ENCODE measurements around the gene KRI1. TPM values are rescaled to one million over a fixed set of nuclear protein-coding genes. Genes with fewer than 3 reads are reported as not detected.
"Not testable (repeated sequence)": the region's sequence is repeated elsewhere in the genome, so short reads cannot be mapped to it uniquely, and the experiment has no call there.

Gene KRI1
- total RNA-seq, 2 donors from 2014 or later = 14.4 to 37.7 TPM

DNA sequence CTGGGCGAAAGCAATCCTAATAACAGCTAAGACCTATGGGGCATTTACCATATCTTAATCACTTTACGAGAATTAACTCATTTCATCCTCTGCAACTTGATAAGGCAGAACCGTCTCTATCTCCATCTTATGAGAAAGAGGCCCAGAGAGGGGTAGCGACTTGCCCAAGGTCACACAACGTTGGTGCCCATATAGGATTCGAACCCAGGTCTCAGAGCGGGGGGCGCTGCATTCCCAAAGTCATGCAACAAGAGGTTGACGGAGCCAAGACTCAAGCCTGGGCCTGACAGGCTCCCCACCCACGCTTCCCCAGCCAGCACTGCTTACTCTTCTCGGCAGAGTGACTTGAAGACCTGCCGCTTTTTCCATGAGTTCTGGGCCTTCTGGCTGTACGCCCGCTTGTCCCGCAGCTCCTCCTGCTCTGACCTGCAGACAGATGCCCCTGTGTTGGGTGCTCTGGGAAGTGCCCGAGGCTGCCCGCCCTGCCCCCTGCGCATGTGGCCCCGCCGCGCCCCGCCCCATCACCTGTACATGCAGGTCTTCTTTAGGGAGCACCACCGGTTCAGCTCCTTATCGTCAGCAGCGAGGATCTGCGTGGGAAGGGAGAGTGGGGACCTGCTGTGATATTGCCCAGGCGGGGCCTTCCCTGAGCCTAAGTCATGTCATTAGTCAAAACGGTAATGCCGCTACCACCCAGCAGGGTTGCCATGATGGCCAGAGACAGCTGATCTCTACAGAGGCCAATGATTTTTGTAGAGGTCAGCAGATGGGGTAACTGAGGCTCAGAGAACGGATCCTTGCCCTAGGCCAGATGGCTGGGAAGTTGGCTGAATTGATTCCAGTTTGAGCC is 10.8 kb downstream of the KRI1 start:
- Histone ChIP-seq H3K4me1 (ENCODE audit: control insufficient read depth in 1 of 2, low read depth in 2 of 2) (no peaks in the 10 kb centered on the region), H3K27me3 (replicated peaks; ENCODE audit: insufficient read depth) (no peaks in the 10 kb centered on the region), H3K9me3 (no peaks in the 10 kb centered on the region), H3K36me3 (peaks cover 60% of the 10 kb centered on the region), H3K4me3 (no peak overlapping the region), H3K27ac (no peak overlapping the region)
- ATAC-seq (ENCODE audit: insufficient number of reproducible peaks, low FRiP score, low read depth) = no peak
- DNase-seq (ENCODE audit: low spot score) = no peak
- TF ChIP-seq CTCF (IDR thresholded peaks at IDR 0.05) = no peak

GRCh38 chr19:10553943-10554381 is 11.8 kb downstream of the KRI1 start:
- no peak overlapping the region for H3K4me3 ChIP-seq
- H3K27ac ChIP-seq = no peak overlapping the region
- H3K36me3 ChIP-seq = peaks cover 59% of the 10 kb centered on the region
- no peak for ATAC-seq (ENCODE audit: insufficient number of reproducible peaks, low FRiP score, low read depth)
- no peaks in the 10 kb centered on the region for H3K9me3 ChIP-seq
- H3K4me1 ChIP-seq (ENCODE audit: control insufficient read depth in 1 of 2, low read depth in 2 of 2) = no peaks in the 10 kb centered on the region
- DNase-seq (ENCODE audit: low spot score) = no peak
- no peaks in the 10 kb centered on the region for H3K27me3 ChIP-seq (replicated peaks; ENCODE audit: insufficient read depth)
- TF ChIP-seq CTCF (IDR thresholded peaks at IDR 0.05) = no peak

- no peaks in the 10 kb centered on the region for H3K9me3 ChIP-seq
- H3K4me3 ChIP-seq = no peak overlapping the region
- TF ChIP-seq CTCF (IDR thresholded peaks at IDR 0.05) = no peak
- no peak for ATAC-seq (ENCODE audit: insufficient number of reproducible peaks, low FRiP score, low read depth)
- peaks cover 57% of the 10 kb centered on the region for H3K36me3 ChIP-seq
- H3K4me1 ChIP-seq (ENCODE audit: control insufficient read depth in 1 of 2, low read depth in 2 of 2) = no peaks in the 10 kb centered on the region
- no peaks in the 10 kb centered on the region for H3K27me3 ChIP-seq (replicated peaks; ENCODE audit: insufficient read depth)
- H3K27ac ChIP-seq = no peak overlapping the region
- DNase-seq (ENCODE audit: low spot score) = no peak
Measured at GRCh38 chr19:10553087-10553667, 12.6 kb downstream of the KRI1 start.

- ATAC-seq (ENCODE audit: insufficient number of reproducible peaks, low FRiP score, low read depth) (no peak), DNase-seq (ENCODE audit: low spot score) (no peak)
- no peaks in the 10 kb centered on the region for H3K9me3 ChIP-seq
- no peak overlapping the region for H3K27ac ChIP-seq
- no peak for TF ChIP-seq CTCF (IDR thresholded peaks at IDR 0.05)
- no peaks in the 10 kb centered on the region for H3K4me1 ChIP-seq (ENCODE audit: control insufficient read depth in 1 of 2, low read depth in 2 of 2)
- H3K27me3 ChIP-seq (replicated peaks; ENCODE audit: insufficient read depth) = no peaks in the 10 kb centered on the region
- H3K36me3 ChIP-seq = peaks cover 51% of the 10 kb centered on the region
- H3K4me3 ChIP-seq = no peak overlapping the region
Measured at GRCh38 chr19:10552510-10553053, 13.2 kb downstream of the KRI1 start.

DNA sequence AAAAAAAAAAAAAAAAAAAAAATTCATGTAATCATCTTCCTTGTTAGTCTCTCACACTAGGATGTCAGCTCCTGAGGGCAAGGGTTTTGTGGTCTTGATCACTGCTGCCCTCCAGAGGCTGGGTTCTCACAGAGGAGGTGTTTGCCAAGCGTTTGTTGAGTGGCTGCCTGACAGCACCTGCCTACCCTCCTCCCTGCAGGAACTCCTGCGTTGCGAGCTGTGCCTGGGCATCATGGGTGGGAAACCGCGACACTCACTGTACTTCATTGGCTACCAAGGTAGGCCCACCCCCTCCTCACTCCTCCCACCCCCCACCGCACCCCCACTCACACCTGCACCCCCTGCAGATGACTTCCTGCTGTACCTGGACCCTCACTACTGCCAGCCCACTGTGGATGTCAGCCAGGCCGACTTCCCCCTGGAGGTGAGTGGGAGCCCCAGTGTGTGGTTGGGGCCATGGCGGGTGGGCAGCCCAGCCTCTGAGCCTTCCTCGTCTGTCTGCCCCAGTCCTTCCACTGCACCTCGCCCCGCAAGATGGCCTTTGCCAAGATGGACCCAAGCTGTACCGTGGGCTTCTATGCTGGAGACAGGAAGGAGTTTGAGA is 14.0 kb downstream of the KRI1 start:
- no peak for ATAC-seq (ENCODE audit: insufficient number of reproducible peaks, low FRiP score, low read depth)
- H3K36me3 ChIP-seq = peaks cover 49% of the 10 kb centered on the region
- DNase-seq (ENCODE audit: low spot score) = no peak

DNA sequence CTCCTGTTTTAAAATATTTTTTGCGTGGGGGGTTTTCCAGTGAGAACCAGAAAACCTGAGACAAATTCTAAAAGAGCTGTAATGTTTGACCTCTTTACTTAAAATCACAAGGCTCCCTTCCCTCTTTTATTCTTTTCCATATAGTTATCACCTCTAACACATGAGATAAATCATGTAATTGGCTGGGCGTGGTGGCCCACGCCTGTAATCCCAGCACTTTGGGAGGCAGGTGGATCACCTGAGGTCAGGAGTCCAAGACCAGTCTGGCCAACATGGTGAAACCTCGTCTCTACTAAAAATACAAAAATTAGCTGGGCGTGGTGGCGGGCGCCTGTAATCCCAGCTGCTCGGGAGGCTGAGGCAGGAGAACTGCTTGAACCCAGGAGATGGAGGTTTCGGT is 14.8 kb downstream of the KRI1 start:
- not testable (repeated sequence) for H3K4me1 ChIP-seq (ENCODE audit: control insufficient read depth in 1 of 2, low read depth in 2 of 2); H3K27me3 ChIP-seq (replicated peaks; ENCODE audit: insufficient read depth); H3K4me3 ChIP-seq; ATAC-seq (ENCODE audit: insufficient number of reproducible peaks, low FRiP score, low read depth); H3K9me3 ChIP-seq; H3K27ac ChIP-seq; DNase-seq (ENCODE audit: low spot score)
- H3K36me3 ChIP-seq = peaks cover 41% of the 10 kb centered on the region

More for the DNA sequence above, 14.0 kb downstream of the KRI1 start:
- no peaks in the 10 kb centered on the region for H3K4me1 ChIP-seq (ENCODE audit: control insufficient read depth in 1 of 2, low read depth in 2 of 2)
- H3K27ac ChIP-seq = no peak overlapping the region
- no peak for TF ChIP-seq CTCF (IDR thresholded peaks at IDR 0.05)
- H3K4me3 ChIP-seq = no peak overlapping the region
- no peaks in the 10 kb centered on the region for H3K9me3 ChIP-seq
- no peaks in the 10 kb centered on the region for H3K27me3 ChIP-seq (replicated peaks; ENCODE audit: insufficient read depth)
